ENCODE measurements around the gene TSSK6.

Gene TSSK6

GRCh38 chr19:19524053-19524452 lies 8.7 kb upstream of the TSSK6 start:
- no peak for DNase-seq (ENCODE audit: low read depth in 1 of 2, low spot score in 1 of 2)
- TF ChIP-seq JUND (IDR thresholded peaks at IDR 0.05; ENCODE audit: low read depth): no peak
- in situ Hi-C loops (cut with HindIII; ENCODE audit: low pct_unique_long_range_greater_than_20kb, low sequenced_read_pairs): no loop called here

GRCh38 chr19:19523177-19523576 lies 7.8 kb upstream of the TSSK6 start:
- in situ Hi-C loops (cut with HindIII; ENCODE audit: low pct_unique_long_range_greater_than_20kb, low sequenced_read_pairs): no loop called here
- no peak for TF ChIP-seq JUND (IDR thresholded peaks at IDR 0.05; ENCODE audit: low read depth)
- no peak for DNase-seq (ENCODE audit: low read depth in 1 of 2, low spot score in 1 of 2)

GRCh38 chr19:19520989-19521388 lies 5.6 kb upstream of the TSSK6 start:
- no peak for TF ChIP-seq JUND (IDR thresholded peaks at IDR 0.05; ENCODE audit: low read depth)
- no peak for DNase-seq (ENCODE audit: low read depth in 1 of 2, low spot score in 1 of 2)
- in situ Hi-C loops (cut with HindIII; ENCODE audit: low pct_unique_long_range_greater_than_20kb, low sequenced_read_pairs): no loop called here

- no peak for DNase-seq (ENCODE audit: low read depth in 1 of 2, low spot score in 1 of 2)
- TF ChIP-seq JUND (IDR thresholded peaks at IDR 0.05; ENCODE audit: low read depth): no peak
- in situ Hi-C loops (cut with HindIII; ENCODE audit: low pct_unique_long_range_greater_than_20kb, low sequenced_read_pairs): no loop called here
Measured at GRCh38 chr19:19517235-19517619, 1.9 kb upstream of the TSSK6 start.

- in situ Hi-C loops (cut with HindIII; ENCODE audit: low pct_unique_long_range_greater_than_20kb, low sequenced_read_pairs): no loop called here
- DNase-seq (ENCODE audit: low read depth in 1 of 2, low spot score in 1 of 2): peak; percentile 76 to 93
- TF ChIP-seq JUND (IDR thresholded peaks at IDR 0.05; ENCODE audit: low read depth): no peak
Measured at GRCh38 chr19:19515642-19516519, 533 bp upstream of the TSSK6 start, which contains the start of gene NDUFA13. Gene NDUFA13 (plus strand): TSS chr19:19516225. CDS start chr19:19516239, 14 bp downstream.

- in situ Hi-C loops (cut with HindIII; ENCODE audit: low pct_unique_long_range_greater_than_20kb, low sequenced_read_pairs): no loop called here
- TF ChIP-seq JUND (IDR thresholded peaks at IDR 0.05; ENCODE audit: low read depth): no peak
- no peak for DNase-seq (ENCODE audit: low read depth in 1 of 2, low spot score in 1 of 2)
Measured at GRCh38 chr19:19514215-19514657, 1.1 kb downstream of the TSSK6 start.

GRCh38 chr19:19513682-19514081 lies 1.7 kb downstream of the TSSK6 start:
- TF ChIP-seq JUND (IDR thresholded peaks at IDR 0.05; ENCODE audit: low read depth): no peak
- DNase-seq (ENCODE audit: low read depth in 1 of 2, low spot score in 1 of 2): no peak
- in situ Hi-C loops (cut with HindIII; ENCODE audit: low pct_unique_long_range_greater_than_20kb, low sequenced_read_pairs): no loop called here

GRCh38 chr19:19510432-19510831 lies 4.9 kb downstream of the TSSK6 start:
- in situ Hi-C loops (cut with HindIII; ENCODE audit: low pct_unique_long_range_greater_than_20kb, low sequenced_read_pairs): no loop called here
- TF ChIP-seq JUND (IDR thresholded peaks at IDR 0.05; ENCODE audit: low read depth): no peak
- DNase-seq (ENCODE audit: low read depth in 1 of 2, low spot score in 1 of 2): peak in 1 of 2 experiments; percentile 65

GRCh38 chr19:19508217-19508616 lies 7.1 kb downstream of the TSSK6 start:
- in situ Hi-C loops (cut with HindIII; ENCODE audit: low pct_unique_long_range_greater_than_20kb, low sequenced_read_pairs): no loop called here
- TF ChIP-seq JUND (IDR thresholded peaks at IDR 0.05; ENCODE audit: low read depth): no peak

GRCh38 chr19:19507354-19507753 lies 8.0 kb downstream of the TSSK6 start:
- TF ChIP-seq JUND (IDR thresholded peaks at IDR 0.05; ENCODE audit: low read depth): no peak
- in situ Hi-C loops (cut with HindIII; ENCODE audit: low pct_unique_long_range_greater_than_20kb, low sequenced_read_pairs): no loop called here
- DNase-seq (ENCODE audit: low read depth in 1 of 2, low spot score in 1 of 2): no peak

More at GRCh38 chr19:19508217-19508616, 7.1 kb downstream of the TSSK6 start:
- no peak for DNase-seq (ENCODE audit: low read depth in 1 of 2, low spot score in 1 of 2)

- DNase-seq (ENCODE audit: low read depth in 1 of 2, low spot score in 1 of 2): no peak
- TF ChIP-seq JUND (IDR thresholded peaks at IDR 0.05; ENCODE audit: low read depth): no peak
- in situ Hi-C loops (cut with HindIII; ENCODE audit: low pct_unique_long_range_greater_than_20kb, low sequenced_read_pairs): no loop called here
Measured at GRCh38 chr19:19506592-19506991, 8.8 kb downstream of the TSSK6 start.

GRCh38 chr19:19505669-19506326 lies 9.6 kb downstream of the TSSK6 start:
- no peak for DNase-seq (ENCODE audit: low read depth in 1 of 2, low spot score in 1 of 2)
- in situ Hi-C loops (cut with HindIII; ENCODE audit: low pct_unique_long_range_greater_than_20kb, low sequenced_read_pairs): no loop called here
- TF ChIP-seq JUND (IDR thresholded peaks at IDR 0.05; ENCODE audit: low read depth): no peak

Measured in T47D (cell line).